ENCODE results near the gene HDAC4. TPM values are rescaled to one million over a fixed set of nuclear protein-coding genes. Genes with fewer than 3 reads are reported as not detected.

Gene HDAC4
- polyA plus RNA-seq, 2 of the 4 experiments (the other 2 are of a cell fraction) = 8.6 to 10.4 TPM

DNA sequence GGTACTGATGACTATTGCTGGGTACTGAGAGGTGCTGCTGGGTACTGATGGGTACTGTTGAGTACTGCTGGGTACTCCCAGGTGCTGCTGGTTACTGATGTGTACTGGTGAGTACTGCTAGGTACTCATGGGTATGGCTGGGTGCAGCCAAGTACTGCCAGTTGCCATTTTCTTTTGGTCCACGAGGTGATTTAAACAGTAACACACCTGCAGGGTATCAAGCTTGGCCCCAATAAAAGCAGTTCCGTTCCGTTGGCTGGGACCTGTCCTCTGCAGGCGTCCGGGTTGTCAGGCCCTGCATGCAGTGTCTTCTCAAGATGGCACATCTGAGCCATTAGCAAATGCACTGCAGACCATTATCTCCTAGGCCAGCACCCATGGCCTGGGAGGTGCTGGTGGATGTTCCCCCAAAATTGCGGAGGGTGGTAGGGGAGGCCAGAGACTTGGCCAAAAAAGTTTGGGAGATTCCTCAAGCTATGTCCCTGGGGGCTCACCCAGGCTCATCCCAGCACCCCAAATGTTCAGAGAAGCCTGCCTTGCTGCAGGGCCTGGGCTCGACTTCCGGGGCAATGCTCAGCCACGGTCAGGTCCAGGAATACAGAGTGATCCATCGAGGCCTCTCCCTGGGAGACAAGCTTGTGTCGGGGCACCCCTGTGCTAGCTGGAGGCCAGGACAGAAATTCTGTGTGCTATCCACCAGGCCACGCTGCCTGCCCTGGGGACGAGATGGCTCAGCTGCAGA is 387.7 kb downstream of the HDAC4 start:
- H3K4me2 ChIP-seq = no peak overlapping the region
- DNase-seq (ENCODE audit: low read depth in 1 of 2, low spot score in 1 of 2) = no peak

DNA sequence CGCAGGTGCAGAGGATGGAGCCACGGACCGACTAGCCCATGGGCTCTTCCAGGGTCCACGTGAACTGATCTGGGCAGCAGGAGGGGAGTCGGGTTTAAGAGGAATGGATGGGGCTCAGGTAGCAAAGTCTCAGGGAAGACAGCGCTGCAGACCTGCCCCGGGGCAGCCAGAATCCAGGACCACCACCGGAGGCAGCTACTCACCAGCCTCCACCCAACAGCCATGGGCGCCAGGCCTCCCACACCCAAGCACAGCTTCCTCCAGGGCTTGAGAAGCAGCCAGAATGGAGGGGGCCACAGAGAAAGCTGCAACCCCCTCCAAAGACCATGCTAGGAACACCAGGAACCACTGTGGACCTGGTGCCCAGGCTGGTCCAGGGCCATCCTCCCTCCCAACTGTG is 388.6 kb downstream of the HDAC4 start:
- ChIA-PET CTCF (interaction anchor here (1.2 kb wide), 1 partner anchor 94 kb away, joined by 3 read pairs; no protein-coding TSS in a partner anchor), POLR2A (no interaction called here)
- FAIRE-seq (no peak), ATAC-seq (no peak), DNase-seq (ENCODE audit: low read depth in 1 of 2, low spot score in 1 of 2) (no peak)
- no peaks in the 10 kb centered on the region for H3K9me3 ChIP-seq
- 65% methylated on average over 9 of the region's 9 CpGs for WGBS (ENCODE audit: missing lambda C conversion rate)
- H3K4me1 ChIP-seq = no peaks in the 10 kb centered on the region
- TF ChIP-seq EHF (CRISPR knock-in tag; IDR thresholded peaks at IDR 0.05) = no peak
- no peak for TF ChIP-seq ZFP36 (IDR thresholded peaks at IDR 0.05; ENCODE audit: borderline replicate concordance, partially characterized antibody)
- no peak for TF ChIP-seq RNF2 (IDR thresholded peaks at IDR 0.05; ENCODE audit: borderline replicate concordance, low read depth)
- TF ChIP-seq EP300 (IDR thresholded peaks at IDR 0.05) = no peak
- TF ChIP-seq KDM1A (IDR thresholded peaks at IDR 0.05; ENCODE audit: low read depth) = no peak
- no peak for TF ChIP-seq NR3C1 (IDR thresholded peaks at IDR 0.05)
- TF ChIP-seq SREBF2 (IDR thresholded peaks at IDR 0.05) = no peak
- no peak for TF ChIP-seq RARB (CRISPR knock-in tag; IDR thresholded peaks at IDR 0.05)
- no peak overlapping the region for H3K4me3 ChIP-seq
- H3K27ac ChIP-seq = no peak overlapping the region
- no peak overlapping the region for H3K4me2 ChIP-seq

More for the DNA sequence above, 387.7 kb downstream of the HDAC4 start:
- H3K27ac ChIP-seq = no peak overlapping the region
- WGBS (ENCODE audit: missing lambda C conversion rate) = 61% methylated on average over 13 of the region's 13 CpGs
- H3K9me3 ChIP-seq = no peaks in the 10 kb centered on the region
- no peak for ATAC-seq
- TF ChIP-seq, protein P1, sequence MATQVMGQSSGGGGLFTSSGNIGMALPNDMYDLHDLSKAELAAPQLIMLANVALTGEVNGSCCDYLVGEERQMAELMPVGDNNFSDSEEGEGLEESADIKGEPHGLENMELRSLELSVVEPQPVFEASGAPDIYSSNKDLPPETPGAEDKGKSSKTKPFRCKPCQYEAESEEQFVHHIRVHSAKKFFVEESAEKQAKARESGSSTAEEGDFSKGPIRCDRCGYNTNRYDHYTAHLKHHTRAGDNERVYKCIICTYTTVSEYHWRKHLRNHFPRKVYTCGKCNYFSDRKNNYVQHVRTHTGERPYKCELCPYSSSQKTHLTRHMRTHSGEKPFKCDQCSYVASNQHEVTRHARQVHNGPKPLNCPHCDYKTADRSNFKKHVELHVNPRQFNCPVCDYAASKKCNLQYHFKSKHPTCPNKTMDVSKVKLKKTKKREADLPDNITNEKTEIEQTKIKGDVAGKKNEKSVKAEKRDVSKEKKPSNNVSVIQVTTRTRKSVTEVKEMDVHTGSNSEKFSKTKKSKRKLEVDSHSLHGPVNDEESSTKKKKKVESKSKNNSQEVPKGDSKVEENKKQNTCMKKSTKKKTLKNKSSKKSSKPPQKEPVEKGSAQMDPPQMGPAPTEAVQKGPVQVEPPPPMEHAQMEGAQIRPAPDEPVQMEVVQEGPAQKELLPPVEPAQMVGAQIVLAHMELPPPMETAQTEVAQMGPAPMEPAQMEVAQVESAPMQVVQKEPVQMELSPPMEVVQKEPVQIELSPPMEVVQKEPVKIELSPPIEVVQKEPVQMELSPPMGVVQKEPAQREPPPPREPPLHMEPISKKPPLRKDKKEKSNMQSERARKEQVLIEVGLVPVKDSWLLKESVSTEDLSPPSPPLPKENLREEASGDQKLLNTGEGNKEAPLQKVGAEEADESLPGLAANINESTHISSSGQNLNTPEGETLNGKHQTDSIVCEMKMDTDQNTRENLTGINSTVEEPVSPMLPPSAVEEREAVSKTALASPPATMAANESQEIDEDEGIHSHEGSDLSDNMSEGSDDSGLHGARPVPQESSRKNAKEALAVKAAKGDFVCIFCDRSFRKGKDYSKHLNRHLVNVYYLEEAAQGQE (IDR thresholded peaks at IDR 0.05) = no peak
- TF ChIP-seq, protein P2, sequence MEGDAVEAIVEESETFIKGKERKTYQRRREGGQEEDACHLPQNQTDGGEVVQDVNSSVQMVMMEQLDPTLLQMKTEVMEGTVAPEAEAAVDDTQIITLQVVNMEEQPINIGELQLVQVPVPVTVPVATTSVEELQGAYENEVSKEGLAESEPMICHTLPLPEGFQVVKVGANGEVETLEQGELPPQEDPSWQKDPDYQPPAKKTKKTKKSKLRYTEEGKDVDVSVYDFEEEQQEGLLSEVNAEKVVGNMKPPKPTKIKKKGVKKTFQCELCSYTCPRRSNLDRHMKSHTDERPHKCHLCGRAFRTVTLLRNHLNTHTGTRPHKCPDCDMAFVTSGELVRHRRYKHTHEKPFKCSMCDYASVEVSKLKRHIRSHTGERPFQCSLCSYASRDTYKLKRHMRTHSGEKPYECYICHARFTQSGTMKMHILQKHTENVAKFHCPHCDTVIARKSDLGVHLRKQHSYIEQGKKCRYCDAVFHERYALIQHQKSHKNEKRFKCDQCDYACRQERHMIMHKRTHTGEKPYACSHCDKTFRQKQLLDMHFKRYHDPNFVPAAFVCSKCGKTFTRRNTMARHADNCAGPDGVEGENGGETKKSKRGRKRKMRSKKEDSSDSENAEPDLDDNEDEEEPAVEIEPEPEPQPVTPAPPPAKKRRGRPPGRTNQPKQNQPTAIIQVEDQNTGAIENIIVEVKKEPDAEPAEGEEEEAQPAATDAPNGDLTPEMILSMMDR (IDR thresholded peaks at IDR 0.05) = no peak
- TF ChIP-seq CBX8 (IDR thresholded peaks at IDR 0.05) = no peak
- ChIA-PET POLR2A (no interaction called here), CTCF (interaction anchor here (0.6 to 1.5 kb wide), 3 partner anchors 8 to 228 kb away, joined by 3 to 7 read pairs (median 3); no protein-coding TSS in a partner anchor)
- no peak overlapping the region for H3K4me3 ChIP-seq
- H3K4me1 ChIP-seq = no peaks in the 10 kb centered on the region
- FAIRE-seq = no peak

DNA sequence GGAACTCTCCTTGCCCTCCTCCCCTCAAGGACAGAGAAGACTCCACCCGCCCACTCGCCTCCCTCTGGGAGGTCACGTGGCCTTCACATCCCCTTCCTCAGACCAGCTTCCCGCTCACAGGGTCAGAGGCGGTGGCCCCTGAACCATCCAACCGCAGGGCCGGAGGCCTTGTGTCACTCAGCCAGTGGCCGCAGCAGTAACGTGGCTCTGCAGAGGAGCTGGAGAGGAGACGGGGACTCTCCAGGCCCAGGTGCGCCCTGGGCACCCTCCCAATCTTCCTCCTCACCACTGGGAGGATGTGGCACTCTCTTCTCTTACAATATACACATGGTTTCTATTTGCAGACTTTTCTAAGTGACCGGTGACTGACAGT is 391.2 kb downstream of the HDAC4 start:
- 82% methylated on average over 12 of the region's 12 CpGs for WGBS (ENCODE audit: missing lambda C conversion rate)
- POLR2A ChIA-PET = no interaction called here
- Histone ChIP-seq H3K4me2 (no peak overlapping the region), H3K4me1 (no peaks in the 10 kb centered on the region), H3K4me3 (no peak overlapping the region), H3K9me3 (no peaks in the 10 kb centered on the region), H3K27ac (no peak overlapping the region)
- no peak for ATAC-seq
- DNase-seq (ENCODE audit: low read depth in 1 of 2, low spot score in 1 of 2) = no peak
- TF ChIP-seq BHLHE40 (IDR thresholded peaks at IDR 0.05; ENCODE audit: low read depth, low read length) (no peak), ESRRA (IDR thresholded peaks at IDR 0.05; ENCODE audit: borderline replicate concordance, low read length) (no peak), CHD2 (IDR thresholded peaks at IDR 0.05; ENCODE audit: low read length, partially characterized antibody) (no peak), RARB (CRISPR knock-in tag; IDR thresholded peaks at IDR 0.05) (no peak), HEYL (CRISPR knock-in tag; IDR thresholded peaks at IDR 0.05) (no peak), POLR2A (IDR thresholded peaks at IDR 0.05; ENCODE audit: low read length) (no peak), FOSL2 (IDR thresholded peaks at IDR 0.05) (no peak), FOSL2 (CRISPR knock-in tag; IDR thresholded peaks at IDR 0.05) (no peak)
- TF ChIP-seq, protein P3, sequence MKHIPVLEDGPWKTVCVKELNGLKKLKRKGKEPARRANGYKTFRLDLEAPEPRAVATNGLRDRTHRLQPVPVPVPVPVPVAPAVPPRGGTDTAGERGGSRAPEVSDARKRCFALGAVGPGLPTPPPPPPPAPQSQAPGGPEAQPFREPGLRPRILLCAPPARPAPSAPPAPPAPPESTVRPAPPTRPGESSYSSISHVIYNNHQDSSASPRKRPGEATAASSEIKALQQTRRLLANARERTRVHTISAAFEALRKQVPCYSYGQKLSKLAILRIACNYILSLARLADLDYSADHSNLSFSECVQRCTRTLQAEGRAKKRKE (CRISPR knock-in tag; IDR thresholded peaks at IDR 0.05; ENCODE audit: low read depth) = no peak
- TF ChIP-seq, protein P4, sequence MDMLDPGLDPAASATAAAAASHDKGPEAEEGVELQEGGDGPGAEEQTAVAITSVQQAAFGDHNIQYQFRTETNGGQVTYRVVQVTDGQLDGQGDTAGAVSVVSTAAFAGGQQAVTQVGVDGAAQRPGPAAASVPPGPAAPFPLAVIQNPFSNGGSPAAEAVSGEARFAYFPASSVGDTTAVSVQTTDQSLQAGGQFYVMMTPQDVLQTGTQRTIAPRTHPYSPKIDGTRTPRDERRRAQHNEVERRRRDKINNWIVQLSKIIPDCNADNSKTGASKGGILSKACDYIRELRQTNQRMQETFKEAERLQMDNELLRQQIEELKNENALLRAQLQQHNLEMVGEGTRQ (IDR thresholded peaks at IDR 0.05) = no peak
- CTCF ChIA-PET = interaction anchor here (0.6 kb wide), 1 partner anchor 11 kb away, joined by 3 read pairs; no protein-coding TSS in a partner anchor
- no peak for FAIRE-seq

Data from A549 (cell line).